ENCODE results near the gene BST2. TPM values are rescaled to one million over a fixed set of nuclear protein-coding genes. Genes with fewer than 3 reads are reported as not detected.

The BST2 gene
- polyA plus RNA-seq, 1 donor (not counting 4 experiments of a cell fraction or from before 2014, with no cell fraction given): 4.4 TPM

DNA sequence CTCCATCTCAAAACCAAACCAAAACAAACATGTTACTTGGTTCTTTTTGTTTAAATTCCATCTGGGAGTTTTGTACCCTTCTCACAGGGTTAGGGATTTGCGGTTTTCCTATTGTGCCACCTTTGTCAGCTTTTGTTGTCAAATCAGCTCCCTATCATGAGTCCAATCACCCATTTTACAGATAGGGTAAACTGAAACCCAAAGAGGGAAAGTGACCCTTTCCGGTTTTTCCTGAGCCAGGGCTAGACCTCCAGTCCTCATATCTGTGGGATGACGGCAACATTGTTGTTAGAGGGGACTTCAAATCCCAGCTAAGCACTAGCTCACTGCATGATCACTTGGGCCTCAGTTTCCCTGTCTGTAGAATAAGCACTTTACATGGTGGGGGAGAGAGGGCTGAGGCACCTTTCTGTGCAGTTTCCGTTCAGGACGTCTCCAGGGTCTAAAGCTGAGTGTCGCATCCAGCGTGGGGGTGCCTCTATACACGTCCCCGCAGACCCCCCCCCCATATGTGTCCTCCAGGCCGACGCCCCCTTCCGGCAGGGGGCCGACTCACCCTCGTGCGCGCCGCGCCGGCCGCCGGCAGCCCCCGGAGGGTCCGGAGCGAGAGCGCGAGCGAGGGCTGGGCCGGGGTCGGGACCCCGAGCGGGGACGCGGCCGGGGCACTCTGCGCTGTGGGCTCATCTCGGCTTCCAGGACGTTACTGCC, 15.3 kb downstream of the BST2 start:
- peak overlapping the region; percentile 96 for H3K4me2 ChIP-seq (ENCODE audit: control insufficient read depth, extremely low read depth, insufficient read depth, low read depth, low read length)
- TF ChIP-seq, protein P1, sequence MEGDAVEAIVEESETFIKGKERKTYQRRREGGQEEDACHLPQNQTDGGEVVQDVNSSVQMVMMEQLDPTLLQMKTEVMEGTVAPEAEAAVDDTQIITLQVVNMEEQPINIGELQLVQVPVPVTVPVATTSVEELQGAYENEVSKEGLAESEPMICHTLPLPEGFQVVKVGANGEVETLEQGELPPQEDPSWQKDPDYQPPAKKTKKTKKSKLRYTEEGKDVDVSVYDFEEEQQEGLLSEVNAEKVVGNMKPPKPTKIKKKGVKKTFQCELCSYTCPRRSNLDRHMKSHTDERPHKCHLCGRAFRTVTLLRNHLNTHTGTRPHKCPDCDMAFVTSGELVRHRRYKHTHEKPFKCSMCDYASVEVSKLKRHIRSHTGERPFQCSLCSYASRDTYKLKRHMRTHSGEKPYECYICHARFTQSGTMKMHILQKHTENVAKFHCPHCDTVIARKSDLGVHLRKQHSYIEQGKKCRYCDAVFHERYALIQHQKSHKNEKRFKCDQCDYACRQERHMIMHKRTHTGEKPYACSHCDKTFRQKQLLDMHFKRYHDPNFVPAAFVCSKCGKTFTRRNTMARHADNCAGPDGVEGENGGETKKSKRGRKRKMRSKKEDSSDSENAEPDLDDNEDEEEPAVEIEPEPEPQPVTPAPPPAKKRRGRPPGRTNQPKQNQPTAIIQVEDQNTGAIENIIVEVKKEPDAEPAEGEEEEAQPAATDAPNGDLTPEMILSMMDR (optimal IDR thresholded peaks at IDR 0.05 in 1 of 3, IDR thresholded peaks at IDR 0.05 in 1 of 3, conservative IDR thresholded peaks at IDR 0.05 in 1 of 3; ENCODE audit: extremely low read depth in 1 of 3, insufficient read depth in 2 of 3, low read length in 3 of 3): peak in 1 of 3 experiments; percentile 29
- no peak for TF ChIP-seq EZH2 (IDR thresholded peaks at IDR 0.05; ENCODE audit: low read length)
- DNase-seq (ENCODE audit: low read depth, low spot score): no peak
- no peaks in the 10 kb centered on the region for H3K9me3 ChIP-seq (ENCODE audit: control insufficient read depth, low read depth, low read length)
- dilution Hi-C loops (cut with MboI; ENCODE audit: extremely low pct_ligation_motif_present, low sequenced_read_pairs): no loop called here
- peak overlapping the region; percentile 65 for H3K9ac ChIP-seq (ENCODE audit: control insufficient read depth, extremely low read depth, insufficient read depth, low read length)
- FAIRE-seq: no peak
- peaks cover 10% of the 10 kb centered on the region for H3K27me3 ChIP-seq (ENCODE audit: control insufficient read depth, extremely low read depth, insufficient read depth, low read length)
- no peaks in the 10 kb centered on the region for H3K36me3 ChIP-seq (ENCODE audit: control insufficient read depth in 2 of 2, extremely low read depth in 1 of 2, insufficient read depth in 2 of 2, low read length in 2 of 2)
- H3K79me2 ChIP-seq (ENCODE audit: control insufficient read depth, insufficient read depth, low read length): no peaks in the 10 kb centered on the region
- H3K27ac ChIP-seq (ENCODE audit: control insufficient read depth, insufficient read depth, low read length): no peak overlapping the region
- H3K9me1 ChIP-seq (ENCODE audit: control insufficient read depth, extremely low read depth, insufficient read depth, low read length): no peaks in the 10 kb centered on the region
- H4K20me1 ChIP-seq (ENCODE audit: control insufficient read depth, extremely low read depth, insufficient read depth, low read length): no peaks in the 10 kb centered on the region
- peak overlapping the region; percentile 91 for H2AFZ ChIP-seq (ENCODE audit: control insufficient read depth, low read length)
- peaks cover 9% of the 10 kb centered on the region for H3K4me1 ChIP-seq (ENCODE audit: control insufficient read depth, extremely low read depth, insufficient read depth, low read length)
- H3K4me3 ChIP-seq (ENCODE audit: control insufficient read depth in 2 of 3, extremely low read depth in 1 of 3, insufficient read depth in 2 of 3, low read depth in 1 of 3, low read length in 3 of 3): peak overlapping the region; percentile 51 to 83 (median 74)

DNA sequence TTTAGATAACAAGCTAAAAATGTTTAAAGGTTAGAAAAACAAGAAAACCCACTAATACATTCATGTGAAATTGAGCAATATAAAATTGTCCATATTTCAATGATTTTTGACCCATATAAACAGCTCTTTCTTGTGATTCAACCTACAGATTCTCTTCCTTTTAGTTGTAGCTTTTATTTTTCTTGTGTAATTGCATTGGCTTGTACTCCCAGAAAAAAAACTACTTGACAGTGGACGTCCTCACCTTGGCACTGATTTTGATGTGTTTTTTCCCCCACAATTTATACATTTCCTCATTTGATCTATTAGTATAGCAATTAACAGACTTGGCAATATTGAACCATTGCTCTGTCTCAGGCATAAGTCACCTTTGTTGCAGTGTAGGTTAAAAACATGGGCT, 16.1 kb downstream of the BST2 start:
- Histone ChIP-seq H3K9me3 (ENCODE audit: control insufficient read depth, low read depth, low read length) (no peaks in the 10 kb centered on the region), H3K4me3 (ENCODE audit: control insufficient read depth in 2 of 3, extremely low read depth in 1 of 3, insufficient read depth in 2 of 3, low read depth in 1 of 3, low read length in 3 of 3) (no peak overlapping the region), H3K79me2 (ENCODE audit: control insufficient read depth, insufficient read depth, low read length) (no peaks in the 10 kb centered on the region), H3K9me1 (ENCODE audit: control insufficient read depth, extremely low read depth, insufficient read depth, low read length) (no peaks in the 10 kb centered on the region), H3K9ac (ENCODE audit: control insufficient read depth, extremely low read depth, insufficient read depth, low read length) (no peak overlapping the region), H3K27ac (ENCODE audit: control insufficient read depth, insufficient read depth, low read length) (no peak overlapping the region), H4K20me1 (ENCODE audit: control insufficient read depth, extremely low read depth, insufficient read depth, low read length) (no peaks in the 10 kb centered on the region), H3K4me2 (ENCODE audit: control insufficient read depth, extremely low read depth, insufficient read depth, low read depth, low read length) (no peak overlapping the region), H3K4me1 (ENCODE audit: control insufficient read depth, extremely low read depth, insufficient read depth, low read length) (peaks cover 9% of the 10 kb centered on the region), H3K36me3 (ENCODE audit: control insufficient read depth in 2 of 2, extremely low read depth in 1 of 2, insufficient read depth in 2 of 2, low read length in 2 of 2) (no peaks in the 10 kb centered on the region), H2AFZ (ENCODE audit: control insufficient read depth, low read length) (no peak overlapping the region), H3K27me3 (ENCODE audit: control insufficient read depth, extremely low read depth, insufficient read depth, low read length) (peaks cover 9% of the 10 kb centered on the region)
- FAIRE-seq (no peak), DNase-seq (ENCODE audit: low read depth, low spot score) (no peak)
- TF ChIP-seq, protein P1 (optimal IDR thresholded peaks at IDR 0.05 in 1 of 3, IDR thresholded peaks at IDR 0.05 in 1 of 3, conservative IDR thresholded peaks at IDR 0.05 in 1 of 3; ENCODE audit: extremely low read depth in 1 of 3, insufficient read depth in 2 of 3, low read length in 3 of 3): no peak
- TF ChIP-seq EZH2 (IDR thresholded peaks at IDR 0.05; ENCODE audit: low read length): no peak
- dilution Hi-C loops (cut with MboI; ENCODE audit: extremely low pct_ligation_motif_present, low sequenced_read_pairs): no loop called here
